ENCODE results near the gene COX4I1.
"Not testable (repeated sequence)": the region's sequence is repeated elsewhere in the genome, so short reads cannot be mapped to it uniquely, and the experiment has no call there.

The COX4I1 gene

DNA sequence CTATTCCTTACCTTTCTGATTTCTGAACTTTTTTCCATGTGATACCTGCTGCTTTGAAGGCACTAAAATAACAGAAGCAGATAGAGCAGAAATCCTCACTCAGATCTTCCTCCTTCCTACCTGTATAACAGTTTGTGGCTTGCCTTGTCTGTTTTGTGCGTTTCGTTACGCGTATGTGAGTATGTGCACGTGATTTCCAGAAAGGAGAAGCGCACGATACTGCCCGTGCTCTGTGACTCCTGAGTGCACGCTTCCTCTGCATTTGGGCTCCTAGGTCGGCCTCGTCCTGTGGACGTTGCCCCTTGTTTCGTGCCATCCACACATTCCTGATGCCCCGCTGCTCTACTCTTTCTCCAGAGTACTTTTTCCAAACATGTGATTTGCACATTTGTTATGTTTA is 4.1 kb downstream of the COX4I1 start:
- TF ChIP-seq, protein P1, sequence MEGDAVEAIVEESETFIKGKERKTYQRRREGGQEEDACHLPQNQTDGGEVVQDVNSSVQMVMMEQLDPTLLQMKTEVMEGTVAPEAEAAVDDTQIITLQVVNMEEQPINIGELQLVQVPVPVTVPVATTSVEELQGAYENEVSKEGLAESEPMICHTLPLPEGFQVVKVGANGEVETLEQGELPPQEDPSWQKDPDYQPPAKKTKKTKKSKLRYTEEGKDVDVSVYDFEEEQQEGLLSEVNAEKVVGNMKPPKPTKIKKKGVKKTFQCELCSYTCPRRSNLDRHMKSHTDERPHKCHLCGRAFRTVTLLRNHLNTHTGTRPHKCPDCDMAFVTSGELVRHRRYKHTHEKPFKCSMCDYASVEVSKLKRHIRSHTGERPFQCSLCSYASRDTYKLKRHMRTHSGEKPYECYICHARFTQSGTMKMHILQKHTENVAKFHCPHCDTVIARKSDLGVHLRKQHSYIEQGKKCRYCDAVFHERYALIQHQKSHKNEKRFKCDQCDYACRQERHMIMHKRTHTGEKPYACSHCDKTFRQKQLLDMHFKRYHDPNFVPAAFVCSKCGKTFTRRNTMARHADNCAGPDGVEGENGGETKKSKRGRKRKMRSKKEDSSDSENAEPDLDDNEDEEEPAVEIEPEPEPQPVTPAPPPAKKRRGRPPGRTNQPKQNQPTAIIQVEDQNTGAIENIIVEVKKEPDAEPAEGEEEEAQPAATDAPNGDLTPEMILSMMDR (IDR thresholded peaks at IDR 0.05; ENCODE audit: low read depth, low read length) = no peak
- in situ Hi-C loops (cut with HindIII; ENCODE audit: low sequenced_read_pairs) = no loop called here
- DNase-seq (ENCODE audit: low read depth, low spot score) = no peak
- no peak overlapping the region for H3K4me3 ChIP-seq (ENCODE audit: low read depth, low read length)

DNA sequence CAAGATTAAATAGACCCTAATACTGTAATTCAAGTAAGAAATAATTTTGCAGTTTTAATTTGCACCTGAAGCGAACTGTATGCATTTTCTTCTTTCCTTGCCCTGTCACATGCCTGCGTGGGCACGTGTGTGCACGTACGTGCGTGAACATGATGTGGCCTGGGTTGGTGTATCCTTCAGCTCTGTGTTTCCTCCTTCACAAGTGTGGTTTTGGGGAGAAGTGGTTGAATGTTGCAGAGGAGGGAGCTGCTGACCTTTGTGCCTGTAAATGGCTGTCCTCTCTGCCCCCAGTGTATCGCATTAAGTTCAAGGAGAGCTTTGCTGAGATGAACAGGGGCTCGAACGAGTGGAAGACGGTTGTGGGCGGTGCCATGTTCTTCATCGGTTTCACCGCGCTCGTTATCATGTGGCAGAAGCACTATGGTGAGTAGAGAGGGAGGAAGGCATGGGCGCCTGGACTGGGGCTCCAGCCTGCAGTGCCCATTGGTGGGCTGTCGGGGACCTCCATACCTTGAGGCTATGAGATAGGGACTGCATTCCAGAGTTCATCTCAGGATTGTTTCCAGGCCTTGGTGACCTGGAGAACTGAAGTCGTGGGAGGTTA is 6.0 kb downstream of the COX4I1 start:
- TF ChIP-seq, protein P1 (IDR thresholded peaks at IDR 0.05; ENCODE audit: low read depth, low read length) = no peak
- H3K4me3 ChIP-seq (ENCODE audit: low read depth, low read length) = no peak overlapping the region
- no peak for DNase-seq (ENCODE audit: low read depth, low spot score)
- in situ Hi-C loops (cut with HindIII; ENCODE audit: low sequenced_read_pairs) = no loop called here

DNA sequence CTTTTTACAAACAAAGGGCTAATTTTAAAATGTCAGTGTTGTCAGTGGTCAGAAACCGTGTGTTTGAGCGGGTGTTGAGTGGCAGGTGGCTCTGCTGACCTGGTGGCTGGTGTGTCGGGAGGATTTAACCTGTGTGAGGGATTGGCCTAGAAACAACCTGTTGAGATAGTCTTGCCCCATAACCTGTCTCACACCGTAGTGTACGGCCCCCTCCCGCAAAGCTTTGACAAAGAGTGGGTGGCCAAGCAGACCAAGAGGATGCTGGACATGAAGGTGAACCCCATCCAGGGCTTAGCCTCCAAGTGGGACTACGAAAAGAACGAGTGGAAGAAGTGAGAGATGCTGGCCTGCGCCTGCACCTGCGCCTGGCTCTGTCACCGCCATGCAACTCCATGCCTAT is 7.0 kb downstream of the COX4I1 start:
- TF ChIP-seq, protein P1 (IDR thresholded peaks at IDR 0.05; ENCODE audit: low read depth, low read length) = no peak
- no peak for DNase-seq (ENCODE audit: low read depth, low spot score)
- in situ Hi-C loops (cut with HindIII; ENCODE audit: low sequenced_read_pairs) = no loop called here
- H3K4me3 ChIP-seq (ENCODE audit: low read depth, low read length) = no peak overlapping the region

DNA sequence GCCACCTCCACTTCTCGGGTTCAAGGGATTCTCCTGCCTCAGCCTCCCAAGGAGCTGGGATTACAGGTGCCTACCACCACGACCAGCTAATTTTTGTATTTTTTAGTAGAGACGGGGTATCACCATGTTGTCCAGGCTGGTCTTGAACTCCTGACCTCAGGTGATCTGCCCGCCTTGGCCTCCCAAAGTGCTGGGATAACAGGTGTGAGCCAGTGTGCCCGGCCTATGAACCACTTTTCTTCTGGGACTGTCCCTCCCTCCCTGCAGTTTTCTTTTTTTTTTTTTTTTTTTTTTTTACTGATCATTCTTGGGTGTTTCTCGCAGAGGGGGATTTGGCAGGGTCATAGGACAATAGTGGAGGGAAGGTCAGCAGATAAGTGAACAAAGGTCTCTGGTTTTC is 7.8 kb downstream of the COX4I1 start:
- in situ Hi-C loops (cut with HindIII; ENCODE audit: low sequenced_read_pairs); H3K4me3 ChIP-seq (ENCODE audit: low read depth, low read length); DNase-seq (ENCODE audit: low read depth, low spot score): not testable (repeated sequence)

DNA sequence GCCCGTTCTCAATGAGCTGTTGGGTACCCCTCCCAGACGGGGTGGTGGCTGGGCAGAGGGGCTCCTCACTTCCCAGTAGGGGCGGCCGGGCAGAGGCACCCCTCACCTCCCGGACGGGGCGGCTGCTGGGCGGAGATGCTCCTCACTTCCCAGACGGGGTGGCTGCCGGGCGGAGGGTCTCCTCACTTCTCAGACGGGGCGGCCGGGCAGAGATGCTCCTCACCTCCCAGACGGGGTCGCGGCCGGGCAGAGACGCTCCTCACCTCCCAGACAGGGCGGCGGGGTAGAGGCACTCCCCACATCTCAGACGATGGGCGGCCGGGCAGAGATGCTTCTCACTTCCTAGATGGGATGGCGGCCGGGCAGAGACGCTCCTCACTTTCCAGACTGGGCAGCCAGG is 8.6 kb downstream of the COX4I1 start:
- in situ Hi-C loops (cut with HindIII; ENCODE audit: low sequenced_read_pairs); H3K4me3 ChIP-seq (ENCODE audit: low read depth, low read length); DNase-seq (ENCODE audit: low read depth, low spot score): not testable (repeated sequence)

DNA sequence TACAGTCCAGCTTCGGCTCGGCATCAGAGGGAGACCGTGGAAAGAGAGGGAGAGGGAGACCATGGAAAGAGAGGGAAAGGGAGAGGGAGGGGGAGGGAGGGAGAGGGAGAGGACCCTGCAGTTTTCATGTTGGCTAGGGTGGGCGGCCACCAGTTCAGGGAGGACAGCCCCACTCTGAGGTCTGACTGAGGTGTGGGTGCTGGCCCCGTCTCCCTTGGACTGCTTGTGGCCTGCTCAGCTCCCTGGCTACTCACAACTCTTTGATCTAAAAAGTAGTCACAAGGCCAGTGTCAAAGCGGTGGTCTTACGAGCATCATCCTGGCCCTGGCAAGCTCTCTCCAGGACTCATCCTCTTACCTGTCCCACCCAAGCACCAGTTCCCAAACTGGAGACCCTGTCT is 9.4 kb downstream of the COX4I1 start:
- in situ Hi-C loops (cut with HindIII; ENCODE audit: low sequenced_read_pairs) = no loop called here
- TF ChIP-seq, protein P1 (IDR thresholded peaks at IDR 0.05; ENCODE audit: low read depth, low read length) = no peak

DNA sequence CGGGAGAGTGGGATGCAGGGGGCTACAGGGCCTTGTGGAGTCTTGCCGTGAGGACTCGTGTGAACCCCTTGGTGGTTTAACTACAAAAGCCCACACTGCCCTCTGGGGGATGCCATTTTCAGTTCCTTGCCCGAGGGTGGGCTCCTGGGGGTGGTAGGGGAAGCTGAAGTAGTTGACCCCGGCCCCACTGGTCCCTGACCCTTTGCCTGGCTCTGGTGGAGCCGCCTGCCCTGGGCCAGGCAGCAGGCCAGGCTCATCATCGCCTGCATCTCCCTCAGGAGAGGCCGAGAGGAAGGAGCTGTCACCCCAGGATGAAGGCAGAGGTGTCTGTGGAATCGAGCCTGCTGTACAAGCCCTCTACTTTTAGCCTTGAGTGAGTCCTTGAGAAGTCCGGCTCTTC is 10.2 kb downstream of the COX4I1 start:
- TF ChIP-seq, protein P1 (IDR thresholded peaks at IDR 0.05; ENCODE audit: low read depth, low read length) = no peak
- no peak overlapping the region for H3K4me3 ChIP-seq (ENCODE audit: low read depth, low read length)
- in situ Hi-C loops (cut with HindIII; ENCODE audit: low sequenced_read_pairs) = no loop called here
- DNase-seq (ENCODE audit: low read depth, low spot score) = no peak

More for the DNA sequence above, 9.4 kb downstream of the COX4I1 start:
- H3K4me3 ChIP-seq (ENCODE audit: low read depth, low read length) = no peak overlapping the region
- DNase-seq (ENCODE audit: low read depth, low spot score) = no peak
